Spleen (tissue), 7 donors: Measurements from ENCODE around the gene RPL14.

Experiments used
- CTCF ChIP-seq, 11 experiments: fragments of 200-600 bp in 7 of 11; fragments of 450-650 bp in 4 of 11; sonication (generic) in 4 of 11; IDR thresholded peaks in 8 of 11; conservative IDR thresholded peaks in 3 of 11; 1 replicate in 7 of 11; 2 replicates in 4 of 11; pipeline versions ENCODE4 v1.4.0 to v1.8.0; 2016 to 2021; ENCODE audit warnings: antibody characterized with exemption in 11 of 11, inconsistent platforms in 4 of 11, mild to moderate bottlenecking in 1 of 11
- POLR2AphosphoS5 ChIP-seq, 3 donors: sonication (generic); formaldehyde crosslinking; IDR thresholded peaks; one replicate each; pipeline ENCODE4 v1.5.1; 2017; ENCODE audit warnings: antibody characterized with exemption in 3 of 3
- donor health status: DM: no; HTN: no; CAD: no; lungs with moderate emphysema.
- donor health status: DM: no; HTN: no; CAD: no.
- donor health status: DM: no; HTN: no; CAD: no.

GRCh38 chr3:40432793-40433192 lies 24.3 kb upstream of the RPL14 start:
- TF ChIP-seq POLR2AphosphoS5 (IDR thresholded peaks at IDR 0.05) (no peak), CTCF (IDR thresholded peaks at IDR 0.05 in 8 of 11, conservative IDR thresholded peaks at IDR 0.05 in 3 of 11) (no peak)
